Pancreas (tissue), 10 donors: ENCODE measurements around the gene KIF16B. TPM values are rescaled to one million over a fixed set of nuclear protein-coding genes. Genes with fewer than 3 reads are reported as not detected.

Source experiments
- ATAC-seq, 4 donors: fragments of 200-7000 bp; cut with Tn5 transposase; one replicate each; pipeline versions ENCODE4 v1.8.0 to v1.9.1; 2020; ENCODE audit warnings: mild to moderate bottlenecking in 4 of 4, moderate library complexity in 4 of 4
- DNase-seq, 6 donors: peaks; one replicate each; pipeline ENCODE4 v3.0.0-alpha.2; 2020
- FAIRE-seq: peaks from 2 replicates; lab custom pipeline; 2012; peaks lifted over from hg19 to GRCh38; lab: Jason Lieb, UNC
- H3K27ac ChIP-seq, 4 donors: fragments of 200-600 bp; sonication (generic); 1 replicate in 3 of 4; 2 replicates in 1 of 4; pipeline versions ENCODE4 v1.5.0 to v1.8.0; 2020
- H3K27me3 ChIP-seq, 4 donors: fragments of 200-600 bp; one replicate each; pipeline ENCODE4 v1.8.0; 2021
- H3K36me3 ChIP-seq, 3 donors: fragments of 200-600 bp; sonication (generic) in 1 of 3; one replicate each; pipeline versions ENCODE4 v1.5.0 to v1.8.0; 2020 to 2021
- H3K4me1 ChIP-seq, 3 donors: fragments of 200-600 bp; one replicate each; pipeline ENCODE4 v1.8.0; 2021
- H3K4me3 ChIP-seq, 4 donors: fragments of 200-600 bp; sonication (generic) in 2 of 4; one replicate each; pipeline versions ENCODE4 v1.5.0 to v1.8.0; 2020 to 2021
- H3K9me3 ChIP-seq, 4 donors: fragments of 200-600 bp; one replicate each; pipeline ENCODE4 v1.8.0; 2021
- WGBS, 2 donors: extraction: QIAGEN DNeasy Blood & Tissue Kit; methylation state at CpG; one replicate each; pipeline ENCODE4 v1.1.7; 2013; 5-methylcytosine and 5-hydroxymethylcytosine counted together
- intact Hi-C, 3 donors: fragments of 100-400 bp; cut with DNase I; formaldehyde crosslinking; loops; one replicate each; pipeline versions ENCODE4 v1.11.1 to v1.14.2; 2022
- polyA plus RNA-seq, 2 donors: library from polyadenylated mRNA; stranded (reverse); fragments of 200-250 nt; gene quantifications; one replicate each; pipeline ENCODE4 v1.2.3, GENCODE V29; 2013
- total RNA-seq, 6 donors: library from RNA; stranded (reverse); fragmentation: NEBNext Ultra II Directional in 4 of 6; extraction: Animal tissue kit (Norgen Biotek cat#: 25700) in 4 of 6; gene quantifications; one replicate each; pipeline versions ENCODE4 v1.2.1 to v1.2.4, GENCODE V29; 2021 to 2023
- TF ChIP-seq, protein P1 (sequence below), 4 donors: fragments of 200-600 bp; sonication (generic) in 3 of 4; IDR thresholded peaks; one replicate each; pipeline versions ENCODE4 v1.5.0 to v1.8.0; 2021; ENCODE audit warnings: antibody characterized with exemption in 4 of 4
- donor health status: healthy with polysubstance abuse.
- donor health status: DM: no; HTN: no; CAD: no; lungs with moderate emphysema.
- donor health status: DM: no; HTN: no; CAD: no.
- donor health status: control.
- donor health status: control.
- donor health status: Bipolar disorder and iron deficiency.
- donor health status: DM: yes; HTN: yes; CAD: no.
- donor health status: DM: no; HTN: no; CAD: no.
- donor health status: DM: no; HTN: no; CAD: no.
- donor health status: DM: yes; HTN: yes; CAD: no.

The KIF16B gene
- total and polyA plus RNA-seq, 8 donors, result 4.4 to 12.2 (median 7.3) TPM

DNA sequence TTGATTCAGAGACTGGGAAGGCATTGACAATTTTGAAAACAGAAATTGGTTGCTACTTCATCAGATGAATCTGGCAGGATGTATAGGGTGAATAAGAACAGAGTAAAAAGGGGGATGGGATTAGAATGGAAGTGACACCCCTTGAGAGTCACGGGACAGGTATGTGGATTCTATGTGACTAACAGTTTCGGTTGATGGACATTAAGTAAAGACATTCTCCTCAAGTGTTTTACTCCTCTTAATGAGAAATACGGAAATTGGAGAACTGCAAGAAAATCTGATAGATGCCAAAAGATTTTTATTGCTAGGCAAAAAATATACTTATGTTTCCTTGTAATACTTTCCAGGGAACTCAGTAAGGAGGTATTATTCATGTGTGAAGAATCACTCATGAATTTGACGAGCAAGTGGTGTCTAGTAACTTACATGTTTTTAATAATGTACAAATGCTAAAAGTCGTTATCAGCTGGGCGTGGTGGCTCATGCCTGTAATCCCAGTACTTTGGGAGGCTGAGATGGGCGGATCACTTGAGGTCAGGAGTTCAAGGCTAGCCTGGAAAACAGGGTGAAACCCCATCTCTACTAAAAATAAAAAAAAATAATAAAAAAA is 135.8 kb downstream of the KIF16B start:
- no peak overlapping the region for H3K27ac ChIP-seq
- 96% methylated on average over 7 of the region's 7 CpGs for WGBS, 2 donors
- DNase-seq (no peak), FAIRE-seq (no peak), ATAC-seq (no peak)
- H3K4me1 ChIP-seq, result no peaks in the 10 kb centered on the region
- no peak overlapping the region for H3K4me3 ChIP-seq
- H3K36me3 ChIP-seq, result no peaks in the 10 kb centered on the region
- intact Hi-C loops, result no loop called here
- H3K27me3 ChIP-seq, result no peaks in the 10 kb centered on the region
- no peaks in the 10 kb centered on the region for H3K9me3 ChIP-seq
- TF ChIP-seq, protein P1, sequence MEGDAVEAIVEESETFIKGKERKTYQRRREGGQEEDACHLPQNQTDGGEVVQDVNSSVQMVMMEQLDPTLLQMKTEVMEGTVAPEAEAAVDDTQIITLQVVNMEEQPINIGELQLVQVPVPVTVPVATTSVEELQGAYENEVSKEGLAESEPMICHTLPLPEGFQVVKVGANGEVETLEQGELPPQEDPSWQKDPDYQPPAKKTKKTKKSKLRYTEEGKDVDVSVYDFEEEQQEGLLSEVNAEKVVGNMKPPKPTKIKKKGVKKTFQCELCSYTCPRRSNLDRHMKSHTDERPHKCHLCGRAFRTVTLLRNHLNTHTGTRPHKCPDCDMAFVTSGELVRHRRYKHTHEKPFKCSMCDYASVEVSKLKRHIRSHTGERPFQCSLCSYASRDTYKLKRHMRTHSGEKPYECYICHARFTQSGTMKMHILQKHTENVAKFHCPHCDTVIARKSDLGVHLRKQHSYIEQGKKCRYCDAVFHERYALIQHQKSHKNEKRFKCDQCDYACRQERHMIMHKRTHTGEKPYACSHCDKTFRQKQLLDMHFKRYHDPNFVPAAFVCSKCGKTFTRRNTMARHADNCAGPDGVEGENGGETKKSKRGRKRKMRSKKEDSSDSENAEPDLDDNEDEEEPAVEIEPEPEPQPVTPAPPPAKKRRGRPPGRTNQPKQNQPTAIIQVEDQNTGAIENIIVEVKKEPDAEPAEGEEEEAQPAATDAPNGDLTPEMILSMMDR (IDR thresholded peaks at IDR 0.05), result no peak

GRCh38 chr20:16434062-16434664 is 139.1 kb downstream of the KIF16B start:
- ATAC-seq, result peak; percentile 50 to 66 (median 59)
- no peaks in the 10 kb centered on the region for H3K27me3 ChIP-seq
- intact Hi-C loops, result no loop called here
- no peaks in the 10 kb centered on the region for H3K36me3 ChIP-seq
- no peaks in the 10 kb centered on the region for H3K4me1 ChIP-seq
- TF ChIP-seq, protein P1 (IDR thresholded peaks at IDR 0.05), result peak; percentile 27 to 64 (median 40)
- WGBS, 2 donors, result 59 to 64% methylated on average over 10 of the region's 10 CpGs
- no peak overlapping the region for H3K4me3 ChIP-seq
- H3K27ac ChIP-seq, result no peak overlapping the region
- H3K9me3 ChIP-seq, result no peaks in the 10 kb centered on the region
- peak in 5 of 6 donors; percentile 33 to 82 (median 73) for DNase-seq
- no peak for FAIRE-seq

DNA sequence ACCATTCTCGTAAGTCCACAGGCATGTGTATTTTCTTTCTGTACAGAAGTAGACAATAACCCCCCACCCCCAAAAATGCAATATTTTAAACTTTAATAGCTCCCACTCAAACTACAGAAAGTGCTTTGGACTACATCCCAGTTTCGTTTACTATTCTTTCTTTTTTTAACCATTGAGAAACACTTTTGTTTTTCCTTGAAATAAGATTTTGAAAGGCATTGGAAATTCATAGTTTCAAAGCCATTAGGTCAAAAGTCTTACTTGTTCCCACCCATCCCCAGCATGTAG is 140.0 kb downstream of the KIF16B start:
- H3K27me3 ChIP-seq, result no peaks in the 10 kb centered on the region
- TF ChIP-seq, protein P1 (IDR thresholded peaks at IDR 0.05), result no peak
- no peaks in the 10 kb centered on the region for H3K36me3 ChIP-seq
- H3K9me3 ChIP-seq, result no peaks in the 10 kb centered on the region
- no peak overlapping the region for H3K27ac ChIP-seq
- FAIRE-seq, result no peak
- no peak for ATAC-seq
- no peak overlapping the region for H3K4me3 ChIP-seq
- 76 to 88% methylated on average over 2 of the region's 2 CpGs for WGBS, 2 donors
- H3K4me1 ChIP-seq, result no peaks in the 10 kb centered on the region
- no peak for DNase-seq
- intact Hi-C loops, result no loop called here

- 96% methylated on average over 8 of the region's 8 CpGs for WGBS, 2 donors
- Histone ChIP-seq H3K36me3 (no peaks in the 10 kb centered on the region), H3K4me1 (peaks cover 0 to 2% (median under 1%) of the 10 kb centered on the region in 3 donors), H3K27me3 (no peaks in the 10 kb centered on the region), H3K4me3 (no peak overlapping the region), H3K27ac (no peak overlapping the region), H3K9me3 (no peaks in the 10 kb centered on the region)
- TF ChIP-seq, protein P1 (IDR thresholded peaks at IDR 0.05), result no peak
- ATAC-seq (no peak), DNase-seq (no peak), FAIRE-seq (no peak)
- intact Hi-C loops, result no loop called here
Measured at GRCh38 chr20:16432466-16433292, 140.6 kb downstream of the KIF16B start.
